Measurements from ENCODE around the gene PCCA. TPM values are rescaled to one million over a fixed set of nuclear protein-coding genes. Genes with fewer than 3 reads are reported as not detected.
"Not testable (repeated sequence)": the region's sequence is repeated elsewhere in the genome, so short reads cannot be mapped to it uniquely, and the experiment has no call there.

PCCA gene
- total RNA-seq, 5 donors from 2014 or later (not counting 1 experiment from before 2014, with no cell fraction given), result 7.6 to 16.8 (median 10.2) TPM

DNA sequence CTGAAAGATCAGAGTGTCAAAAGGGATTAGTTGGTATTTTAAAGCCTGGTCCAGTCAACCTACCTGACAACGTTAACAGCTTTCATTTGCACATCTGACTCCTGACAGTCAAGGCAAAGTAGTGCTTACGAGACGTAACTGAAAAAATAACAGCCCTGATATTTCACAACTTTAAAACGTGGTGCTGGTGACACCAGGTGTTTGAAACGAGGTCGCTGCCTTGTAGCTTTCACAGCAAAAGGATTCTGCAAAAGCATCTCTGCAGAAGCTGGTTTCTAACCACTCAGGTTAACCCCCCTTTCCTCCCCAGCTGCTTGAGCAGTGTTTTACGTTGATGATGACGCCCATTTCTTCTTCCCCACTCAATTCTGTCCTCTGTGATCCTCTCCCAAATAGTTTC, 476.4 kb downstream of the PCCA start:
- no peaks in the 10 kb centered on the region for H3K36me3 ChIP-seq (ENCODE audit: control insufficient read depth in 2 of 2, extremely low read depth in 1 of 2, insufficient read depth in 1 of 2, low read length in 1 of 2)
- H3K27me3 ChIP-seq (replicated peaks in 1 of 2; ENCODE audit: control insufficient read depth in 2 of 2, extremely low read depth in 1 of 2, insufficient read depth in 2 of 2, low read length in 1 of 2), result no peaks in the 10 kb centered on the region
- WGBS (ENCODE audit: insufficient coverage), result 22% methylated on average over 8 of the region's 8 CpGs
- Mint-ChIP-seq H3K27me3 (no peaks in the 10 kb centered on the region), H3K4me3 (no peak overlapping the region), H3K27ac (no peak overlapping the region), H3K9me3 (peaks cover 0 to 2% (median 0%) of the 10 kb centered on the region in 3 donors), H3K4me1 (peaks cover 0 to 4% (median 0%) of the 10 kb centered on the region in 3 donors), H3K36me3 (peaks cover 24% of the 10 kb centered on the region)
- no peaks in the 10 kb centered on the region for H3K4me1 ChIP-seq (ENCODE audit: control insufficient read depth in 1 of 2, extremely low read depth in 1 of 2, insufficient read depth in 2 of 2, low read length in 2 of 2)
- ATAC-seq (replicated peaks in 1 of 4) (peak in 1 of 4 experiments; percentile 31), DNase-seq (no peak)
- ChIA-PET CTCF (no interaction called here), POLR2A (no interaction called here)
- H3K9me3 ChIP-seq, result no peaks in the 10 kb centered on the region
- no peak overlapping the region for H3K4me3 ChIP-seq (ENCODE audit: control insufficient read depth in 1 of 2, extremely low read depth in 1 of 2, low read length in 1 of 2)
- no peak overlapping the region for H3K27ac ChIP-seq (ENCODE audit: low read length)

DNA sequence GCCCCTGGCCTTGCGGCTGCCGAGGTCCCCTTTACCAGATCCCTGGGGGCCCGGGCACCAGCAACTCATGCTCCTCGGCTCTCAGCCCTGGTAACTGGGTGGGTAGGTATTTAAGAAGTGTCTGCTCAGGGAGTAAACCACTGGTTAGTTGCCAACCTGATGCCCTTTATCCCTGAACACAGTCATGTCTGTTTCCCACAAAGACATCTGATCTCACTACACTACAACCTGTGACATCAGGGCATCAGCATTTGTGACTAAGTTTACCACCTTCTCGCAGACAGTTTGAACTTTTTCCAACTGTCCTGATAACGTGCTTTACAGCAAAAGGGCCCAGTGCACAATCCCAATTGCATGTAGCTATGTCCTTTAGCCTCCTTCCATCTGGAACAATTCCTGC, 477.6 kb downstream of the PCCA start:
- Histone ChIP-seq H3K4me1 (ENCODE audit: control insufficient read depth in 1 of 2, extremely low read depth in 1 of 2, insufficient read depth in 2 of 2, low read length in 2 of 2) (no peaks in the 10 kb centered on the region), H3K36me3 (ENCODE audit: control insufficient read depth in 2 of 2, extremely low read depth in 1 of 2, insufficient read depth in 1 of 2, low read length in 1 of 2) (no peaks in the 10 kb centered on the region), H3K27me3 (replicated peaks in 1 of 2; ENCODE audit: control insufficient read depth in 2 of 2, extremely low read depth in 1 of 2, insufficient read depth in 2 of 2, low read length in 1 of 2) (no peaks in the 10 kb centered on the region), H3K9me3 (no peaks in the 10 kb centered on the region), H3K27ac (ENCODE audit: low read length) (no peak overlapping the region), H3K4me3 (ENCODE audit: control insufficient read depth in 1 of 2, extremely low read depth in 1 of 2, low read length in 1 of 2) (no peak overlapping the region)
- DNase-seq (no peak), ATAC-seq (replicated peaks in 1 of 4) (no peak)
- WGBS (ENCODE audit: insufficient coverage), result 74% methylated on average over 2 of the region's 6 CpGs
- peaks cover 0 to 2% (median 0%) of the 10 kb centered on the region in 3 donors for H3K9me3 Mint-ChIP-seq
- ChIA-PET POLR2A (no interaction called here), CTCF (interaction anchor here in 1 of 2 donors (0.5 kb wide), 1 partner anchor 749 kb away, joined by 3 read pairs; no protein-coding TSS in a partner anchor)
- H3K36me3 Mint-ChIP-seq, result peaks cover 24% of the 10 kb centered on the region
- peaks cover 0 to 4% (median 0%) of the 10 kb centered on the region in 3 donors for H3K4me1 Mint-ChIP-seq
- H3K27me3 Mint-ChIP-seq, result no peaks in the 10 kb centered on the region
- H3K27ac Mint-ChIP-seq, result no peak overlapping the region
- no peak overlapping the region for H3K4me3 Mint-ChIP-seq

DNA sequence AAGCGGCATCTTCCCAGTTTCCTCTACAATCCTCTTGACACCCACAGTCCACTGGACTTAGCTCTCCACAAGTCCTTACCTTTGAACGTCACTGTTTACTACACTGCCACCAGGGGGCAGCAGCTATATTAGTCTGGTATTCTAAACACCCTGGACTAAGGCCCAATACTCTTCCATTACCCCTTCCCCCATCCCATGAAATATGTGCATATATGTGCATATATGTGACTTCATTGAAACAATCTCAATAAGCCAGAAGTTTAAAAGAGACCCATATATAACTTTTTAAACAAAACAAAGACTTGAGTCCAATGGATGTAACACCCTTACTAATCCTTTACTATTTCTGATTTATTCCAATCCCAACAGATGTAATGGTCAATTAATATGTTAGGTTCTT, 484.2 kb downstream of the PCCA start:
- no peaks in the 10 kb centered on the region for H3K9me3 ChIP-seq
- H3K36me3 Mint-ChIP-seq, result peaks cover 12% of the 10 kb centered on the region
- POLR2A ChIA-PET, result interaction anchor here (0.6 to 0.7 kb wide), 3 partner anchors 102 to 1985 kb away, joined by 3 to 5 read pairs (median 4); no protein-coding TSS in a partner anchor

DNA sequence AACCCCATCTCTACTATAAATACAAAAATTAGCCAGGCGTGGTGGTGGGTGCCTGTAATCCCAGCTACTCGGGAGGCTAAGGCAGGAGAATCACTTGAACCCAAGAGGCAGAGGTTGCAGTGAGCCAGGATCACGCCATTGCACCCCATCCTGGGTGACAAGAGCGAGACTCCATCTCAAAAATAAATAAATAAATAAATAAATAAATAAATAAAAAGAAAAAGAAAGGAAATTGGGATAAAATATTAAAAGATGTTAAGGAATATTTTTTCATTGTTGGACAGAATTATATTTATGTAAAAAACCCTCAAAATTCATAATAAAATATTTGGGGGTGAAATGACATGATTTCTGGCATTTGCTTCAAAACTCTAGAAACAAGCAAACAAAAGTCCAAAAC, 488.3 kb downstream of the PCCA start:
- peaks cover 42% of the 10 kb centered on the region for H3K36me3 Mint-ChIP-seq
- H3K27ac Mint-ChIP-seq; H3K4me3 Mint-ChIP-seq; ATAC-seq (replicated peaks in 1 of 4); H3K9me3 ChIP-seq; H3K4me3 ChIP-seq (ENCODE audit: control insufficient read depth in 1 of 2, extremely low read depth in 1 of 2, low read length in 1 of 2); H3K9me3 Mint-ChIP-seq; CTCF ChIA-PET; H3K27me3 Mint-ChIP-seq; H3K27ac ChIP-seq (ENCODE audit: low read length); POLR2A ChIA-PET; H3K27me3 ChIP-seq (replicated peaks in 1 of 2; ENCODE audit: control insufficient read depth in 2 of 2, extremely low read depth in 1 of 2, insufficient read depth in 2 of 2, low read length in 1 of 2); H3K4me1 ChIP-seq (ENCODE audit: control insufficient read depth in 1 of 2, extremely low read depth in 1 of 2, insufficient read depth in 2 of 2, low read length in 2 of 2); DNase-seq: not testable (repeated sequence)
- peaks cover 29 to 35% (median 32%) of the 10 kb centered on the region in 3 donors for H3K4me1 Mint-ChIP-seq
- peaks cover 0 to 12% of the 10 kb centered on the region in 2 donors for H3K36me3 ChIP-seq (ENCODE audit: control insufficient read depth in 2 of 2, extremely low read depth in 1 of 2, insufficient read depth in 1 of 2, low read length in 1 of 2)
- no CpG with 5 or more reads among the region's 4 CpGs for WGBS (ENCODE audit: insufficient coverage)

More for the DNA sequence above, 484.2 kb downstream of the PCCA start:
- DNase-seq, result peak; percentile 29 to 87 (median 67)
- Histone ChIP-seq H3K4me1 (ENCODE audit: control insufficient read depth in 1 of 2, extremely low read depth in 1 of 2, insufficient read depth in 2 of 2, low read length in 2 of 2) (peaks cover 0 to 2% of the 10 kb centered on the region in 2 experiments), H3K36me3 (ENCODE audit: control insufficient read depth in 2 of 2, extremely low read depth in 1 of 2, insufficient read depth in 1 of 2, low read length in 1 of 2) (peaks cover 0 to 2% of the 10 kb centered on the region in 2 donors), H3K27ac (ENCODE audit: low read length) (no peak overlapping the region), H3K27me3 (replicated peaks in 1 of 2; ENCODE audit: control insufficient read depth in 2 of 2, extremely low read depth in 1 of 2, insufficient read depth in 2 of 2, low read length in 1 of 2) (no peaks in the 10 kb centered on the region), H3K4me3 (ENCODE audit: control insufficient read depth in 1 of 2, extremely low read depth in 1 of 2, low read length in 1 of 2) (no peak overlapping the region)
- ATAC-seq (replicated peaks in 1 of 4), result peak; percentile 79 to 89 (median 83)
- Mint-ChIP-seq H3K4me1 (peaks cover 13 to 19% (median 16%) of the 10 kb centered on the region in 3 donors), H3K9me3 (no peaks in the 10 kb centered on the region), H3K27me3 (no peaks in the 10 kb centered on the region), H3K4me3 (no peak overlapping the region), H3K27ac (no peak overlapping the region)
- CTCF ChIA-PET, result interaction anchor here (0.5 to 4.1 kb wide), 32 partner anchors 10 to 1999 kb away, joined by 3 to 32 read pairs (median 4); partner anchors contain the start of genes GGACT (in 2 of the 2) and TMTC4 (in 1 of the 2)
- 33% methylated on average over 1 of the region's 2 CpGs for WGBS (ENCODE audit: insufficient coverage)

Other genes starting within 250 kb of the PCCA start
- gene ZIC5, start 117.3 kb upstream of the PCCA start, total RNA-seq, result under 1 TPM in 3 of 5 donors, not detected in 2; 0.07 to 0.09 (median 0.09) TPM
- gene ZIC2, start 107.3 kb upstream of the PCCA start, total RNA-seq, result under 1 TPM in 3 of 5 donors, not detected in 2; 0.10 to 0.88 (median 0.85) TPM

Measured in T-cell (primary cell).